HEK293 (cell line): ENCODE results near the gene MRPS18A.
"Not testable (repeated sequence)": the region's sequence is repeated elsewhere in the genome, so short reads cannot be mapped to it uniquely, and the experiment has no call there.

Experiments used
- CTCF ChIA-PET: fragments of 350-600 bp; formaldehyde crosslinking; extraction: SDS; loops from one replicate; lab custom pipeline; 2021; ENCODE audit warnings: antibody characterized with exemption; lab: Yijun Ruan, JAX
- POLR2A ChIA-PET: fragments of 300-600 bp; formaldehyde crosslinking; extraction: SDS; loops from one replicate; lab custom pipeline; 2020; ENCODE audit warnings: antibody characterized with exemption, inconsistent platforms; lab: Yijun Ruan, JAX
- H3K27ac ChIP-seq: fragments of 200-500 bp; sonication (Bioruptor generic); 2 replicates; pipeline ENCODE4 v1.5.1; 2014; ENCODE audit warnings: low read depth, low read length, control low read depth, inconsistent platforms; ENCODE audit errors: extremely low read depth
- H3K36me3 ChIP-seq, 2 experiments: fragments of 200-500 bp in 1 of 2; sonication (Bioruptor generic) in 1 of 2; 1 replicate in 1 of 2; 2 replicates in 1 of 2; pipeline ENCODE4 v1.5.1; 2014 to 2017; ENCODE audit warnings: inconsistent platforms in 2 of 2, low read length in 2 of 2; ENCODE audit not compliant: control insufficient read depth in 2 of 2, insufficient read depth in 1 of 2
- H3K4me1 ChIP-seq: fragments of 200-500 bp; sonication (Bioruptor generic); 2 replicates; pipeline ENCODE4 v1.5.1; 2014; ENCODE audit warnings: mild to moderate bottlenecking, low read length, inconsistent platforms; ENCODE audit not compliant: control insufficient read depth, insufficient read depth
- H3K4me3 ChIP-seq: 2 replicates; pipeline ENCODE4 v1.5.1; 2011; ENCODE audit warnings: low read depth, mild to moderate bottlenecking, control low read depth, low read length, moderate library complexity
- H3K9me3 ChIP-seq: fragments of 200-500 bp; sonication (Bioruptor generic); 2 replicates; pipeline ENCODE4 v1.5.1; 2014; ENCODE audit warnings: low read depth, low read length, inconsistent platforms; ENCODE audit not compliant: control insufficient read depth, insufficient read depth
- KLF17 ChIP-seq: fragments of 450-650 bp; formaldehyde crosslinking; IDR thresholded peaks from 2 replicates; pipeline ENCODE4 v1.5.1; 2016; ENCODE audit warnings: missing biosample characterization, missing genetic modification characterization
- KLF8 ChIP-seq: fragments of 450-650 bp; formaldehyde crosslinking; IDR thresholded peaks from 2 replicates; pipeline ENCODE4 v1.5.1; 2016; ENCODE audit warnings: missing biosample characterization, missing genetic modification characterization
- MYNN ChIP-seq: fragments of 450-650 bp; formaldehyde crosslinking; IDR thresholded peaks from 2 replicates; pipeline ENCODE4 v1.5.1; 2016; ENCODE audit warnings: missing biosample characterization, missing genetic modification characterization, borderline replicate concordance
- MZF1 ChIP-seq: fragments of 450-650 bp; formaldehyde crosslinking; IDR thresholded peaks from 2 replicates; pipeline ENCODE4 v1.5.1; 2017; ENCODE audit warnings: missing biosample characterization, missing genetic modification characterization, borderline replicate concordance
- OSR2 ChIP-seq: fragments of 450-650 bp; formaldehyde crosslinking; IDR thresholded peaks from 2 replicates; pipeline ENCODE4 v1.5.1; 2016; ENCODE audit warnings: missing biosample characterization, missing genetic modification characterization
- PRDM4 ChIP-seq: fragments of 450-650 bp; formaldehyde crosslinking; IDR thresholded peaks from 2 replicates; pipeline ENCODE4 v1.5.1; 2017; ENCODE audit warnings: missing biosample characterization, missing genetic modification characterization
- SP3 ChIP-seq: fragments of 450-650 bp; formaldehyde crosslinking; IDR thresholded peaks from 2 replicates; pipeline ENCODE4 v1.5.1; 2016; ENCODE audit warnings: missing biosample characterization, missing genetic modification characterization
- SP7 ChIP-seq: fragments of 450-650 bp; formaldehyde crosslinking; IDR thresholded peaks from 2 replicates; pipeline ENCODE4 v1.5.1; 2016; ENCODE audit warnings: missing biosample characterization, missing genetic modification characterization
- WT1 ChIP-seq: fragments of 450-650 bp; formaldehyde crosslinking; IDR thresholded peaks from 2 replicates; pipeline ENCODE4 v1.5.1; 2016; ENCODE audit warnings: missing biosample characterization, missing genetic modification characterization
- ZBTB17 ChIP-seq: fragments of 450-650 bp; formaldehyde crosslinking; IDR thresholded peaks from 2 replicates; pipeline ENCODE4 v1.5.1; 2016; ENCODE audit warnings: missing biosample characterization, missing genetic modification characterization
- ZBTB44 ChIP-seq: fragments of 450-650 bp; IDR thresholded peaks from 2 replicates; pipeline ENCODE4 v1.5.1; 2018; ENCODE audit warnings: missing biosample characterization, mild to moderate bottlenecking, missing genetic modification characterization
- ZNF133 ChIP-seq: fragments of 450-650 bp; formaldehyde crosslinking; IDR thresholded peaks from 2 replicates; pipeline ENCODE4 v1.5.1; 2016; ENCODE audit warnings: missing biosample characterization, missing genetic modification characterization
- ZNF501 ChIP-seq: fragments of 450-650 bp; formaldehyde crosslinking; IDR thresholded peaks from 2 replicates; pipeline ENCODE4 v1.5.1; 2016; ENCODE audit warnings: missing biosample characterization, missing genetic modification characterization
- ZNF514 ChIP-seq: fragments of 450-650 bp; formaldehyde crosslinking; IDR thresholded peaks from 2 replicates; pipeline ENCODE4 v1.5.1; 2016; ENCODE audit warnings: missing biosample characterization, missing genetic modification characterization
- ZSCAN30 ChIP-seq: fragments of 450-650 bp; IDR thresholded peaks from 2 replicates; pipeline ENCODE4 v1.5.1; 2018; ENCODE audit warnings: missing biosample characterization, mild to moderate bottlenecking, missing genetic modification characterization, moderate library complexity

MRPS18A gene

GRCh38 chr6:43634702-43635303, 52.8 kb downstream of the MRPS18A start:
- H3K36me3 ChIP-seq, result peaks cover 30 to 31% of the 10 kb centered on the region in 2 experiments
- no peaks in the 10 kb centered on the region for H3K9me3 ChIP-seq
- H3K27ac ChIP-seq, result peak overlapping the region; percentile 3; the same call in 1 of the 2 replicates
- CTCF ChIA-PET, result interaction anchor here (0.6 to 2.0 kb wide), 4 partner anchors 10 to 134 kb away, joined by 3 to 6 read pairs (median 5); partner anchors contain the start of gene RSPH9
- peaks cover 2% of the 10 kb centered on the region; the same call in 1 of the 2 replicates for H3K4me1 ChIP-seq
- POLR2A ChIA-PET, result interaction anchor here (0.6 to 2.8 kb wide), 12 partner anchors 8 to 446 kb away, joined by 3 to 33 read pairs (median 4); partner anchors contain the start of gene RSPH9
- no peak for TF ChIP-seq ZNF133
- TF ChIP-seq SP3 (tag by site-specific recombination), result no peak
- no peak for TF ChIP-seq KLF8 (tag by site-specific recombination)
- TF ChIP-seq OSR2 (tag by site-specific recombination), result 0 out of 2 replicates have a peak, but pooled peaks have one; percentile 27
- TF ChIP-seq ZNF501, result no peak
- peak; percentile 66 for TF ChIP-seq ZBTB44 (tag by site-specific recombination)
- no peak for TF ChIP-seq KLF17 (tag by site-specific recombination)
- peak; percentile 48 for TF ChIP-seq ZBTB17 (tag by site-specific recombination)
- peak; percentile 70; the same call in 1 of the 2 replicates for TF ChIP-seq ZSCAN30 (tag by site-specific recombination)
- peak; percentile 81 for TF ChIP-seq SP7 (tag by site-specific recombination)
- no peak for TF ChIP-seq MYNN (tag by site-specific recombination)
- TF ChIP-seq MZF1 (tag by site-specific recombination), result peak; percentile 75; the same call in 1 of the 2 replicates
- peak; percentile 93 for TF ChIP-seq PRDM4 (tag by site-specific recombination)
- TF ChIP-seq ZNF514, result no peak
- TF ChIP-seq WT1, result peak; percentile 80
- H3K4me3 ChIP-seq, result no peak overlapping the region

GRCh38 chr6:43633002-43633401, 54.6 kb downstream of the MRPS18A start:
- H3K4me1 ChIP-seq, H3K4me3 ChIP-seq, H3K9me3 ChIP-seq, CTCF ChIA-PET, H3K27ac ChIP-seq: not testable (repeated sequence)
- H3K36me3 ChIP-seq, result peaks cover 12 to 15% of the 10 kb centered on the region in 2 experiments; a peak in 2 of 3 replicates
- POLR2A ChIA-PET, result interaction anchor here (0.7 kb wide), 1 partner anchor 319 kb away, joined by 4 read pairs; no protein-coding TSS in a partner anchor
